Measurements from ENCODE around the gene MRGPRE. TPM values are rescaled to one million over a fixed set of nuclear protein-coding genes. Genes with fewer than 3 reads are reported as not detected.

Gene MRGPRE
- total RNA-seq, 3 donors from 2014 or later, result not detected

DNA sequence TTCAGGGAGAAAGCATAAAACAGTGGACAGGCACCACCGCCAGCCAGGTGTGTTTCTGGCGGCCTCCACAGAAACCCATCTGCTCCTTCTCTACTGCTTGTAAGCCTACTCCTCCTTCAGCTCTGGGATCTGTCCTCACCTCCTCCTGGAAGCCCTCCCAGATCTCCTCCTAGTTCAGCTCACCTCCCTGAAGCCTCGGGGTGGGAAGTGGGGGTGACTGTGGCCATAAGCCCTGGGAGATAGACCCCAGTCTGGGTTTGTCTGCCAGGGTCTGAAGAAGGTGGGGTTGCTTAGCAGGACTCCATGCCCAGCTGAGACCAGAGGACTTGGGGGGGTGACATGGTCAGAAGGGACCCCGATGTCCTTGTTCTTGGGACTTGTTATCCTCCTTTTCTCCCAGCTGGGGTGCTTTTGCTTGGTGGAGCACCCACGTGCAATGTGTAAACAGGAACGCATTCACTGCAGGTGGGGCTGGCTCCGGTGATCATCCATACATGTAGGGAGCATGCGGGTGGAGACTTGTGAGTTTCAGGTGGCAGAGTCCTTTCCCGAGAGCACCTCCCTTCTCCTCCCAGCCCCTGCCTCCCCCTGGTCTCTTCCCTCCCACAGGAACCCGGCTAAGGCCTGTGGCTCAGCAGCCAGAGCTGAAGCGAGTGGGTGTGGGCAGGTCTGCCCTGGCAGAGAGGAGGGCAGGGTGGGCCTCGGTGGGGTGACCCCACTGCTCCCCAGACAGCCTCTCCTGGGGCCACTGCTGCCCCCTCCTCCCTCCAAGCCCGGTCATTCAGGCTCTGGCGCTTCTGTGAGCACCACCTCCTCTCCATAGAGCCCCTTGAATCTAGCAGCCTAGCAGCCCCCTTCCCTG lies 39.5 kb downstream of the MRGPRE start:
- Histone ChIP-seq H3K27ac (no peak overlapping the region), H3K4me3 (no peak overlapping the region), H3K4me1 (no peaks in the 10 kb centered on the region), H3K27me3 (no peaks in the 10 kb centered on the region), H3K36me3 (no peaks in the 10 kb centered on the region), H3K9me3 (no peaks in the 10 kb centered on the region)
- DNase-seq (ENCODE audit: low spot score in 2 of 2), result no peak
- intact Hi-C loops (cut with DNase I; ENCODE audit: low total_unique reads), result no loop called here
- TF ChIP-seq, protein P1, sequence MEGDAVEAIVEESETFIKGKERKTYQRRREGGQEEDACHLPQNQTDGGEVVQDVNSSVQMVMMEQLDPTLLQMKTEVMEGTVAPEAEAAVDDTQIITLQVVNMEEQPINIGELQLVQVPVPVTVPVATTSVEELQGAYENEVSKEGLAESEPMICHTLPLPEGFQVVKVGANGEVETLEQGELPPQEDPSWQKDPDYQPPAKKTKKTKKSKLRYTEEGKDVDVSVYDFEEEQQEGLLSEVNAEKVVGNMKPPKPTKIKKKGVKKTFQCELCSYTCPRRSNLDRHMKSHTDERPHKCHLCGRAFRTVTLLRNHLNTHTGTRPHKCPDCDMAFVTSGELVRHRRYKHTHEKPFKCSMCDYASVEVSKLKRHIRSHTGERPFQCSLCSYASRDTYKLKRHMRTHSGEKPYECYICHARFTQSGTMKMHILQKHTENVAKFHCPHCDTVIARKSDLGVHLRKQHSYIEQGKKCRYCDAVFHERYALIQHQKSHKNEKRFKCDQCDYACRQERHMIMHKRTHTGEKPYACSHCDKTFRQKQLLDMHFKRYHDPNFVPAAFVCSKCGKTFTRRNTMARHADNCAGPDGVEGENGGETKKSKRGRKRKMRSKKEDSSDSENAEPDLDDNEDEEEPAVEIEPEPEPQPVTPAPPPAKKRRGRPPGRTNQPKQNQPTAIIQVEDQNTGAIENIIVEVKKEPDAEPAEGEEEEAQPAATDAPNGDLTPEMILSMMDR (IDR thresholded peaks at IDR 0.05), result no peak
- TF ChIP-seq POLR2AphosphoS5 (IDR thresholded peaks at IDR 0.05), result no peak
- no peak for TF ChIP-seq POLR2A (IDR thresholded peaks at IDR 0.05)

DNA sequence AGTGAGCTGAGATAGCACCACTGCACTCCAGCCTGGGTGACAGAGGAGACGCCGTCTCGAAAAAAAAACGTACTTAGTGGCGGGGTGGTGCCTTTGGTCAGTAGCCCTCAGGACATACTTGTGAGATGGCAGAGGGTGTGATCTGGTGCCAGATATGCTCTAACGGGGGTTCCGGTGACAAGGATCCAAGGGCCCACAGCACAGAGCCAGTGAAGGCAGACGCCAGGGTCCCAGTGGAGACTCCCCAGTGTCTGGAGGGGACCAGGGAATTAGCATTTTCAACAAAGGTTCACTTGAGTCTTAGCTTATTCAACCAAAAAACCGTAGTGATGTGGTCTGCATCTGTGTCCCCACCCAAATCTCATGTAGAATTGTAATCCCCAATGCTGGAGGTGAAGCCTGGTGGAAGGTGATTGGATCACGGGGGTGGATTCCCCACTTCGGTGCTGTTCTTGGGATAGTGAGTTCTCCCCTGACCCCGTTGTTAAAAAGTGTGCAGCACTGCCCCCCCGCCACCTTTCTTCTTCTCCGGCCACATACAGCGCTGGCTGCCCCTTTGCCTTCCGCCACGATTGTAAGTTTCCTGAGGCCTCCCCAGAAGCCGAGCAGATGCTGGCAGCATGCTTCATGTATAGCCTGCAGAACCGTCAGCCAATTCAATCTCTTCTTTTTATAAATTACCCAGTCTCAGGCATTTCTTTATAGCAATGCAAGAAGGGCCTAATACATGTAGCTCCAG lies 40.5 kb downstream of the MRGPRE start:
- Histone ChIP-seq H3K9me3 (no peaks in the 10 kb centered on the region), H3K36me3 (no peaks in the 10 kb centered on the region), H3K27ac (no peak overlapping the region), H3K27me3 (no peaks in the 10 kb centered on the region), H3K4me3 (no peak overlapping the region), H3K4me1 (no peaks in the 10 kb centered on the region)
- TF ChIP-seq POLR2A (IDR thresholded peaks at IDR 0.05) (no peak), POLR2AphosphoS5 (IDR thresholded peaks at IDR 0.05) (no peak)
- TF ChIP-seq, protein P1 (IDR thresholded peaks at IDR 0.05), result no peak
- DNase-seq (ENCODE audit: low spot score in 2 of 2), result no peak
- intact Hi-C loops (cut with DNase I; ENCODE audit: low total_unique reads), result no loop called here

DNA sequence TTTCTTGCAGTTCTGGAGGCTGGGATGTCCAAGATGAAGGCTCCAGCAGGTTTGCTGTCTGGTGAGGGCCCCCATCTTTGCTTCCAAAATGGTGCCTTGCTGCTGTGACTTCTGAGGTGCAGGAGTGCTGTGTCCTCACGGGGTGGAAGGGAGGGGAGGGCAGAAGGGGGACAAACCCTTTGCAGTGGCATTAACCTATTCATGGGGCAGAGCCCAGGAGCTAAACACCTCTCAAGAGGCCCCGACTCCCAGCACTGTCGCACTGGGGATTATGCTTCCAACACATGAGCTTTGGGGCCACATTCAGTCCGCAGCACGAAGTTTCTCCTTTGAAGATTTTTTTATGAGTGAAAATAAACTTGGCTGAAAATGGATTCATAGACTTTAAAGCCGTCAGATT lies 41.6 kb downstream of the MRGPRE start:
- Histone ChIP-seq H3K27me3 (no peaks in the 10 kb centered on the region), H3K27ac (no peak overlapping the region), H3K4me1 (no peaks in the 10 kb centered on the region), H3K9me3 (no peaks in the 10 kb centered on the region), H3K36me3 (no peaks in the 10 kb centered on the region), H3K4me3 (no peak overlapping the region)
- DNase-seq (ENCODE audit: low spot score in 2 of 2), result peak in 1 of 2 donors; percentile 15
- TF ChIP-seq POLR2A (IDR thresholded peaks at IDR 0.05), result no peak
- intact Hi-C loops (cut with DNase I; ENCODE audit: low total_unique reads), result no loop called here

DNA sequence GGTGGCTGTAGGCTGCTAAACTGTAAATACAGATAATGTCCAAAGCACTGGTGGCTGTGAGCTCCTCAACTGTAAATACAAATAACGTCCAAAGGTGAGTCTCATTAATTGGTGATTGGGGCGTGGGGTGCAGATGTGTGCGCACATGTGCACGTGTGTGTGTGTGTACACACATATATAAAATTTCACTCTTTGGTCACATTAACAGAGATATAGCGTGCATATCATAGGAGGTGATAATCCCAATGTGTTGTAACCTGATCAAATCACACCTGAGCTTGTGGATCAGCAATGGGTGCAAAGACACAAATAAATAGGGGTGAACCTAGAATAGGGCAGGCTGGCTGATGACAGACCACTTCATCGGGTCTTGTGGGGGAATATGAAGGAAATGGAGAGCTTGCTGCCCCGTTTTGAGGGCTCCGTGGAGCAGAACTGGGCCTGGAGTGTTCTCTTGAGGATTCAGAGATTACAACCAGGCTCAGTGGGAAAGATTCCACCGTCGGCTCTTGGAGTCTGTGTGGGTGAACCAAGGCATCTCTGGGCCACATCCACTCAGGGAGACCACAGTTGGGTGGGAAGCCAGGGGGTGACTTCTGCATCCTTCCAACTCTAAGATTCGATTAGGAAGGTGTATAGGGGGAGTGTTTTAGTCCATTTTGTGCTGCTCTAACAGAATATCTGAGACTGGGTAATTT lies 42.2 kb downstream of the MRGPRE start:
- TF ChIP-seq, protein P1 (IDR thresholded peaks at IDR 0.05), result no peak
- TF ChIP-seq POLR2A (IDR thresholded peaks at IDR 0.05), result no peak
- no peak for TF ChIP-seq POLR2AphosphoS5 (IDR thresholded peaks at IDR 0.05)
- H3K4me3 ChIP-seq, result no peak overlapping the region
- no peaks in the 10 kb centered on the region for H3K4me1 ChIP-seq
- H3K27me3 ChIP-seq, result no peaks in the 10 kb centered on the region
- no peak overlapping the region for H3K27ac ChIP-seq
- no peaks in the 10 kb centered on the region for H3K9me3 ChIP-seq
- intact Hi-C loops (cut with DNase I; ENCODE audit: low total_unique reads), result loop anchor here (5.0 kb wide), 1 partner anchor 608 kb away; no protein-coding TSS in a partner anchor
- peak in 1 of 2 donors; percentile 34 for DNase-seq (ENCODE audit: low spot score in 2 of 2)
- H3K36me3 ChIP-seq, result no peaks in the 10 kb centered on the region

DNA sequence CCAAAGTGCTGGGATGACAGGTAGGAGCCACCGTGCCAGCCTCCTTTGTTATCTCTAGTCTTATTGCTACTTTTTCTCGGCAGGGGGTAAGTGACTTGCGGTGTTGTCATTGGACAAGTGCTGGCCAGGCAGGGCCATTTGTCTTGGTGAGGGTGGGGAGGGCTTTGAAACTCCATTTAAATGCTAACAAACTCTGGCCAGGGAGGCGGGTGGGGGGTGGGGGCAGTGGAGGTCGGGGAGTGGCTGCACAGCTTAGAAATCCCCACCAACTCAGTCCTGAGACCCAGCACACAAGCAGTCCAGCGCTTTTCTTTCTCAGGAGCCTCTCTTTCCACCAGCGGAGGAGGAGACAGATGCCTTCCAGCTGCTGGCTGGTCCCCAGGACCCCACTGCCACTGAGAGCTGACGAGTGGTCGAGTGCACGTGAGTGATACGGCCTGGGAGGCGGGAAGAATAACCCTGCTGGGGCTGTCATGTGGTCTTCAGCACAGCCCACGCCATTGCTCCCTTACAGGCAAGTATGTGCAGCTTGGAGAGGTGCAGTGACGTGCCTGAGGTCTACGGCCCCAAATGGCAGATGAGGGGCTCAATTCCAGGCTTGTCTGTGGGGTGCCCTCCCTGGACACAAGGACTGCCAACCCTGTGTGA lies 42.9 kb downstream of the MRGPRE start:
- DNase-seq (ENCODE audit: low spot score in 2 of 2), result peak in 1 of 2 donors; percentile 43
- TF ChIP-seq POLR2AphosphoS5 (IDR thresholded peaks at IDR 0.05), result no peak
- Histone ChIP-seq H3K9me3 (no peaks in the 10 kb centered on the region), H3K27ac (no peak overlapping the region), H3K36me3 (no peaks in the 10 kb centered on the region), H3K4me1 (no peaks in the 10 kb centered on the region), H3K27me3 (no peaks in the 10 kb centered on the region), H3K4me3 (no peak overlapping the region)
- intact Hi-C loops (cut with DNase I; ENCODE audit: low total_unique reads), result loop anchor here (5.0 kb wide), 1 partner anchor 607 kb away; no protein-coding TSS in a partner anchor

All from breast epithelium (tissue), 4 donors.